K562 (cell line): ENCODE results near the gene ADD1. TPM values are rescaled to one million over a fixed set of nuclear protein-coding genes. Genes with fewer than 3 reads are reported as not detected.

Source experiments
- ATAC-seq: fragments of 200-7000 bp; cut with Tn5 transposase; 3 replicates; pipeline ENCODE4 v1.9.1; 2020; ENCODE audit warnings: moderate library complexity
- BruUV-seq: library from RNA; stranded (reverse); fragments of 400-500 nt; replicated peaks from 2 replicates; lab custom pipeline; 2021; lab: Mats Ljungman, UMichigan
- CTCF ChIA-PET: fragments of 300-600 bp; formaldehyde crosslinking; extraction: SDS; loops from one replicate; lab custom pipeline; 2021; ENCODE audit warnings: low intra/inter-chr PET ratio; lab: Yijun Ruan, JAX
- POLR2A ChIA-PET: fragments of 300-600, 350-650 bp; sonication (Branson Sonifier 250); formaldehyde crosslinking; extraction: SDS; loops from one replicate; lab custom pipeline; 2021; ENCODE audit warnings: antibody characterized with exemption, inconsistent platforms; lab: Yijun Ruan, JAX
- DNase-seq, 4 experiments: peaks; one replicate each; pipeline versions ENCODE4 v3.0.0 to v3.0.0-alpha.2; 2011 to 2018; ENCODE audit warnings: low spot score in 3 of 4, mixed read lengths in 3 of 4; ENCODE audit errors: extremely low read depth in 1 of 4
- FAIRE-seq: peaks from 2 replicates; lab custom pipeline; 2011; peaks lifted over from hg19 to GRCh38; lab: Jason Lieb, UNC
- H2AFZ ChIP-seq: 2 replicates; pipeline ENCODE4 v1.6.0; 2011; ENCODE audit warnings: low read depth, low read length, control low read depth, inconsistent platforms
- H3K27ac ChIP-seq: fragments of 200-600 bp; 3 replicates; pipeline ENCODE4 v1.8.0; 2011; ENCODE audit warnings: low read depth, mild to moderate bottlenecking, control low read depth, inconsistent platforms, low read length, moderate library complexity, mixed read lengths; ENCODE audit errors: extremely low read depth
- H3K27me3 ChIP-seq, 2 experiments: fragments of 300-600 bp in 1 of 2; 2 replicates in 1 of 2; 3 replicates in 1 of 2; pipeline versions ENCODE4 v1.6.0 to v1.8.0; 2011; ENCODE audit warnings: inconsistent platforms in 2 of 2, low read length in 2 of 2, mild to moderate bottlenecking in 1 of 2, mixed read lengths in 1 of 2, moderate library complexity in 1 of 2; ENCODE audit not compliant: control insufficient read depth in 2 of 2, insufficient read depth in 2 of 2
- H3K36me3 ChIP-seq: fragments of 300-600 bp; 3 replicates; pipeline ENCODE4 v1.8.0; 2011; ENCODE audit warnings: mild to moderate bottlenecking, low read length, inconsistent platforms; ENCODE audit not compliant: control insufficient read depth, insufficient read depth
- H3K4me1 ChIP-seq, 2 experiments: fragments of 200-600 bp in 1 of 2; replicated peaks in 1 of 2; 2 replicates in 1 of 2; 3 replicates in 1 of 2; pipeline versions ENCODE4 v1.5.1 to v1.8.0; 2011; ENCODE audit warnings: inconsistent platforms in 2 of 2, low read length in 2 of 2, mild to moderate bottlenecking in 1 of 2, mixed read lengths in 1 of 2, moderate library complexity in 1 of 2; ENCODE audit not compliant: control insufficient read depth in 2 of 2, insufficient read depth in 2 of 2
- H3K4me2 ChIP-seq: 2 replicates; pipeline ENCODE4 v1.6.1; 2011; ENCODE audit warnings: low read length, control low read depth, inconsistent platforms, mixed read lengths; ENCODE audit not compliant: insufficient read depth
- H3K4me3 ChIP-seq: fragments of 200-600 bp; sonication (generic), shearing (Covaris generic); 2 replicates; pipeline ENCODE4 v1.5.1; 2016; ENCODE audit warnings: control low read depth, inconsistent platforms
- H3K79me2 ChIP-seq: fragments of 200-600 bp; 3 replicates; pipeline ENCODE4 v1.8.0; 2011; ENCODE audit warnings: low read length, inconsistent platforms; ENCODE audit not compliant: control insufficient read depth, insufficient read depth
- H3K9ac ChIP-seq, 2 experiments: 2 replicates each; pipeline versions ENCODE4 v1.6.0 to v1.6.1; 2011; ENCODE audit warnings: low read depth in 2 of 2, low read length in 2 of 2, control low read depth in 1 of 2, inconsistent platforms in 1 of 2, mild to moderate bottlenecking in 1 of 2, mixed read lengths in 1 of 2; ENCODE audit not compliant: insufficient read depth in 1 of 2
- H3K9me1 ChIP-seq: one replicate; pipeline ENCODE4 v1.6.0; 2011; ENCODE audit warnings: inconsistent platforms, mild to moderate bottlenecking, low read length, moderate library complexity; ENCODE audit not compliant: control insufficient read depth, insufficient read depth
- H3K9me3 ChIP-seq: replicated peaks from 2 replicates; pipeline ENCODE4 v1.5.1; 2011; ENCODE audit warnings: low read depth, low read length, inconsistent platforms; ENCODE audit not compliant: control insufficient read depth, insufficient read depth
- H4K20me1 ChIP-seq: replicated peaks from 2 replicates; pipeline ENCODE4 v1.6.1; 2011; ENCODE audit warnings: low read length, inconsistent platforms, mixed read lengths; ENCODE audit not compliant: control insufficient read depth, insufficient read depth
- BACH1 ChIP-seq: fragments of 200-800 bp; sonication (Bioruptor generic); IDR thresholded peaks from 2 replicates; pipeline ENCODE4 v1.6.1; 2016; ENCODE audit warnings: missing genetic modification characterization, missing compliant biosample characterization
- CXXC5 ChIP-seq: fragments of 250-450 bp; sonication (Bioruptor Pico); IDR thresholded peaks from 2 replicates; pipeline ENCODE4 v1.8.0; 2022; ENCODE audit warnings: inconsistent platforms, mild to moderate bottlenecking, moderate library complexity
- ZNF79 ChIP-seq: fragments of 250-450 bp; sonication (Bioruptor Pico); IDR thresholded peaks from 2 replicates; pipeline ENCODE4 v1.4.0; 2020; ENCODE audit warnings: low read depth, mild to moderate bottlenecking, moderate library complexity
- WGBS: fragments of 100-300 bp; shearing (Covaris generic); methylation state at CpG from one replicate; pipeline ENCODE4 v1.1.6; 2016; ENCODE audit warnings: low coverage, mixed read lengths; ENCODE audit not compliant: insufficient coverage; ENCODE audit errors: missing lambda C conversion rate; 5-methylcytosine and 5-hydroxymethylcytosine counted together
- in situ Hi-C: fragments of 300-500 bp; cut with MboI; formaldehyde crosslinking; loops from 4 replicates; pipeline ENCODE4 v1.15.0; 2018; ENCODE audit warnings: inconsistent platforms, mixed read lengths
- intact Hi-C: fragments of 100-400 bp; cut with micrococcal nuclease; formaldehyde crosslinking; loops from 2 replicates; pipeline ENCODE4 v1.14.2; 2022
- polyA plus RNA-seq, 8 experiments: library from polyadenylated mRNA; depleted of rRNA in 4 of 8; stranded (reverse) in 5 of 8; unstranded in 3 of 8; fragments of >200 nt; fragmentation: Nextera tagmentation in 2 of 8; fragmentation: Illumina TruSeq in 1 of 8; extraction: Ambion mirVana in 2 of 8; extraction: Trizol in 1 of 8; gene quantifications; 2 replicates each; pipeline versions ENCODE4 v1.2.1 to v1.2.3, GENCODE V29; 2011 to 2014; ENCODE audit warnings: inconsistent platforms in 1 of 8, missing spikeins in 1 of 8
- total RNA-seq, 7 experiments: library from RNA; depleted of rRNA in 6 of 7; stranded (reverse); fragments of >200 nt in 6 of 7; fragmentation: Illumina TruSeq in 2 of 7; extraction: Trizol in 2 of 7; gene quantifications; 2 replicates each; pipeline versions ENCODE4 v1.2.1 to v1.2.3, GENCODE V29; 2011 to 2021; ENCODE audit warnings: low replicate concordance in 1 of 7
- TF ChIP-seq, protein P1 (sequence below), 2 experiments: fragments of 150-350 bp in 1 of 2; IDR thresholded peaks; 2 replicates each; pipeline ENCODE4 v1.6.1; 2012 to 2016; ENCODE audit warnings: low read depth in 2 of 2, low read length in 2 of 2, mild to moderate bottlenecking in 1 of 2, moderate library complexity in 1 of 2
- TF ChIP-seq, protein P2 (sequence below): sonication (generic); formaldehyde crosslinking; IDR thresholded peaks from 2 replicates; pipeline ENCODE4 v1.9.0; 2022; ENCODE audit warnings: mild to moderate bottlenecking, missing genetic modification reagents

Gene ADD1
- total and polyA plus RNA-seq, 9 of the 15 experiments (the other 6 are each of a cell fraction or from before 2014, with no cell fraction given), result 17.5 to 153 (median 74.0) TPM

DNA sequence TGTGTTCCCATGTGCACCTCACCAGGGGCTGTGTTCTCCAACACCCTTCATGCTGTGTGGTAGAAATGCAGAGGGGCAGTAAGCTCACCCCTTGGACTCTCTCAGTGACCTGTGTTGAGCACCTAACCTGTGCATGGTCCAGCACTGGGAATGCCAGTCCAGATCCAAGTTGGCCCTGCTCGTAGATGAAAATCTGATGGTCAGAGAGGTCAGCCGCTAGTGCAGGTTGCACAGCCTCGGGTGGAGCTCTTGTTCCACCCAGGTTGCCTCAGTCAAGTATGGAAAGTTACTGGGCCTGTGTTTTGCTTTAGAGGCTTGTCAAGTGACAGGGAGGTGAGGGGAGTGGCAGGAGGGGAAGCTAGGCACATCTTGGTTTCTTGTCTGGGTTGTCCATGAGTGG lies 68.2 kb downstream of the ADD1 start (continued):
- TF ChIP-seq CXXC5, result no peak
- TF ChIP-seq, all 486 proteins: peak for 0

DNA sequence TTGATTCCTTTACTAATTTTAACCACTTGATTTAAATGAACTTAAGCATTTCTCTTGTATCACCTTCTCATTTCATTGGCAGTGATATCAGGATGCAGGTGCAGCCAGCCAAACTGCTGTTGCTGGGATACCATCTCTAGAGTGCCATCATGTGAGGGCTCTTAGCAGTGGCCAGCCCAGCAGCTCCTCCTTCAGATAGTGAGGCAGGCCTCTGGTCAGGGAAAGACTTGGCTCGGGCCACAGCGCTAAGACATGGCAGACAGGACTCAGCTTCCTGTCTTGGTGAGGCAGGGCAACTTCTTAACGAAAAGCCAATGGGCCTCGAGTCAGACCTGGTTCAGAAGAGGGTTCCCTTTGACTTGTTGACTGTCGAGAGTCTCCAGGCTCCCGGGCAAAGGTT lies 69.5 kb downstream of the ADD1 start:
- ATAC-seq, result no peak
- H3K9ac ChIP-seq, result no peak overlapping the region; a peak in 1 of 4 replicates
- BruUV-seq, result no TSS peak
- TF ChIP-seq, protein P1, sequence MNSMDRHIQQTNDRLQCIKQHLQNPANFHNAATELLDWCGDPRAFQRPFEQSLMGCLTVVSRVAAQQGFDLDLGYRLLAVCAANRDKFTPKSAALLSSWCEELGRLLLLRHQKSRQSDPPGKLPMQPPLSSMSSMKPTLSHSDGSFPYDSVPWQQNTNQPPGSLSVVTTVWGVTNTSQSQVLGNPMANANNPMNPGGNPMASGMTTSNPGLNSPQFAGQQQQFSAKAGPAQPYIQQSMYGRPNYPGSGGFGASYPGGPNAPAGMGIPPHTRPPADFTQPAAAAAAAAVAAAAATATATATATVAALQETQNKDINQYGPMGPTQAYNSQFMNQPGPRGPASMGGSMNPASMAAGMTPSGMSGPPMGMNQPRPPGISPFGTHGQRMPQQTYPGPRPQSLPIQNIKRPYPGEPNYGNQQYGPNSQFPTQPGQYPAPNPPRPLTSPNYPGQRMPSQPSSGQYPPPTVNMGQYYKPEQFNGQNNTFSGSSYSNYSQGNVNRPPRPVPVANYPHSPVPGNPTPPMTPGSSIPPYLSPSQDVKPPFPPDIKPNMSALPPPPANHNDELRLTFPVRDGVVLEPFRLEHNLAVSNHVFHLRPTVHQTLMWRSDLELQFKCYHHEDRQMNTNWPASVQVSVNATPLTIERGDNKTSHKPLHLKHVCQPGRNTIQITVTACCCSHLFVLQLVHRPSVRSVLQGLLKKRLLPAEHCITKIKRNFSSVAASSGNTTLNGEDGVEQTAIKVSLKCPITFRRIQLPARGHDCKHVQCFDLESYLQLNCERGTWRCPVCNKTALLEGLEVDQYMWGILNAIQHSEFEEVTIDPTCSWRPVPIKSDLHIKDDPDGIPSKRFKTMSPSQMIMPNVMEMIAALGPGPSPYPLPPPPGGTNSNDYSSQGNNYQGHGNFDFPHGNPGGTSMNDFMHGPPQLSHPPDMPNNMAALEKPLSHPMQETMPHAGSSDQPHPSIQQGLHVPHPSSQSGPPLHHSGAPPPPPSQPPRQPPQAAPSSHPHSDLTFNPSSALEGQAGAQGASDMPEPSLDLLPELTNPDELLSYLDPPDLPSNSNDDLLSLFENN (IDR thresholded peaks at IDR 0.05; ENCODE audit: low read depth in 2 of 2, low read length in 2 of 2), result no peak
- no peak for TF ChIP-seq BACH1 (tag)
- TF ChIP-seq, protein P2, sequence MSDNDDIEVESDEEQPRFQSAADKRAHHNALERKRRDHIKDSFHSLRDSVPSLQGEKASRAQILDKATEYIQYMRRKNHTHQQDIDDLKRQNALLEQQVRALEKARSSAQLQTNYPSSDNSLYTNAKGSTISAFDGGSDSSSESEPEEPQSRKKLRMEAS (CRISPR knock-in tag), result no peak
- no peak for TF ChIP-seq ZNF79 (CRISPR knock-in tag)
- TF ChIP-seq, all 486 proteins: peak for 0
- DNase-seq (no peak), FAIRE-seq (no peak)
- no peak overlapping the region for H3K4me3 ChIP-seq
- no peak overlapping the region for H3K27ac ChIP-seq
- H4K20me1 ChIP-seq, result no peaks in the 10 kb centered on the region
- H3K36me3 ChIP-seq, result peaks cover 51% of the 10 kb centered on the region; the same call in 2 of the 3 replicates
- H2AFZ ChIP-seq, result no peak overlapping the region
- no peaks in the 10 kb centered on the region for H3K79me2 ChIP-seq
- H3K27me3 ChIP-seq, result no peaks in the 10 kb centered on the region
- H3K4me1 ChIP-seq, result peaks cover 0 to 3% of the 10 kb centered on the region in 2 experiments; a peak in 1 of 5 replicates
- intact Hi-C loops, result no loop called here
- no peaks in the 10 kb centered on the region for H3K9me1 ChIP-seq
- ChIA-PET CTCF (no interaction called here), POLR2A (interaction anchor here (1.2 kb wide), 1 partner anchor 23 kb away, joined by 3 read pairs; no protein-coding TSS in a partner anchor)
- no peak overlapping the region for H3K4me2 ChIP-seq
- in situ Hi-C loops, result no loop called here
- H3K9me3 ChIP-seq, result no peaks in the 10 kb centered on the region
- 91% methylated on average over 6 of the region's 6 CpGs for whole genome bisulfite sequencing
